ENCODE measurements around the gene SMARCB1.

- TF ChIP-seq, protein P1, sequence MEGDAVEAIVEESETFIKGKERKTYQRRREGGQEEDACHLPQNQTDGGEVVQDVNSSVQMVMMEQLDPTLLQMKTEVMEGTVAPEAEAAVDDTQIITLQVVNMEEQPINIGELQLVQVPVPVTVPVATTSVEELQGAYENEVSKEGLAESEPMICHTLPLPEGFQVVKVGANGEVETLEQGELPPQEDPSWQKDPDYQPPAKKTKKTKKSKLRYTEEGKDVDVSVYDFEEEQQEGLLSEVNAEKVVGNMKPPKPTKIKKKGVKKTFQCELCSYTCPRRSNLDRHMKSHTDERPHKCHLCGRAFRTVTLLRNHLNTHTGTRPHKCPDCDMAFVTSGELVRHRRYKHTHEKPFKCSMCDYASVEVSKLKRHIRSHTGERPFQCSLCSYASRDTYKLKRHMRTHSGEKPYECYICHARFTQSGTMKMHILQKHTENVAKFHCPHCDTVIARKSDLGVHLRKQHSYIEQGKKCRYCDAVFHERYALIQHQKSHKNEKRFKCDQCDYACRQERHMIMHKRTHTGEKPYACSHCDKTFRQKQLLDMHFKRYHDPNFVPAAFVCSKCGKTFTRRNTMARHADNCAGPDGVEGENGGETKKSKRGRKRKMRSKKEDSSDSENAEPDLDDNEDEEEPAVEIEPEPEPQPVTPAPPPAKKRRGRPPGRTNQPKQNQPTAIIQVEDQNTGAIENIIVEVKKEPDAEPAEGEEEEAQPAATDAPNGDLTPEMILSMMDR (IDR thresholded peaks at IDR 0.05), result no peak
- no peak for TF ChIP-seq POLR2AphosphoS5 (IDR thresholded peaks at IDR 0.05)
Observed at GRCh38 chr22:23779083-23779482, 7.7 kb upstream of the SMARCB1 start.

Data from breast epithelium (tissue), 3 donors.